Measurements from ENCODE around the gene LRRC4C. TPM values are rescaled to one million over a fixed set of nuclear protein-coding genes. Genes with fewer than 3 reads are reported as not detected.
A peak's percentile ranks its signal among the peaks of the same experiment; 100 is the strongest.

Gene LRRC4C
- total RNA-seq, 1 donor from 2014 or later = 2.2 TPM

DNA sequence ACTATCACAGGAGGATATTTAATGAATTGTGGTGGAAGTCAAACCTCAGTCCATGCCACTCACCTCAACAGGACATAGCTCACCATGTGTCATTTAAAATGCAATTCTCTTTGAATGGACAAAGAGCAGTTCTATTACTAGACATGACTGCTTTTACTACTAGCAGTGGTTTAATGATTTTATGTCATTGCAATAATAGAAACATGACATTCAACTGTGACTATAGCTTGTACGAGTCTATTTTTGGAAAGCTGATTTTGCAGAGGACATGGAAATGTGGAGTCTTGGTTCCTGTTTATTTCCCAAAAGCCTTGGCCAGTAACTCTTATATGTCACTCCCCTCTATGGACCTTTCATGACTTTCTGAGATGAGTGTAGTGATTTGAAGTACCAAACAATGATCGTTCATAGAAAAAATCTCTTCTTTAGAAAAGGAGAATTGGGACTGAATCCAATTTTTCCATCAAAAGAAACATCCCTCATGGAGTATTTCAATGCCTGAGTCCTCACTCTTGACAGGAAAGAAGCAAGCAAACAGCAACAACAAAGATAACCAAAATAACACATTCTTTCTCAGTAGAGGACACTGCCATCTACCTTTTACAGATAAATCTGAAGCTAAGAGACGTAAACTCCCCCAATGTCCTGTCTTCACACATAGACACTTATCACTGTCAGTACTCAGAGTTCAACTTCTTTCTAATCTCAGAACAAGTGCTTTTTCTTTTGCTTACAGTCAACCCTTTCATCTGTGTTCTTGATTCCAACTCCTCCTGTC lies 233.4 kb downstream of the LRRC4C start:
- TF ChIP-seq, protein P1, sequence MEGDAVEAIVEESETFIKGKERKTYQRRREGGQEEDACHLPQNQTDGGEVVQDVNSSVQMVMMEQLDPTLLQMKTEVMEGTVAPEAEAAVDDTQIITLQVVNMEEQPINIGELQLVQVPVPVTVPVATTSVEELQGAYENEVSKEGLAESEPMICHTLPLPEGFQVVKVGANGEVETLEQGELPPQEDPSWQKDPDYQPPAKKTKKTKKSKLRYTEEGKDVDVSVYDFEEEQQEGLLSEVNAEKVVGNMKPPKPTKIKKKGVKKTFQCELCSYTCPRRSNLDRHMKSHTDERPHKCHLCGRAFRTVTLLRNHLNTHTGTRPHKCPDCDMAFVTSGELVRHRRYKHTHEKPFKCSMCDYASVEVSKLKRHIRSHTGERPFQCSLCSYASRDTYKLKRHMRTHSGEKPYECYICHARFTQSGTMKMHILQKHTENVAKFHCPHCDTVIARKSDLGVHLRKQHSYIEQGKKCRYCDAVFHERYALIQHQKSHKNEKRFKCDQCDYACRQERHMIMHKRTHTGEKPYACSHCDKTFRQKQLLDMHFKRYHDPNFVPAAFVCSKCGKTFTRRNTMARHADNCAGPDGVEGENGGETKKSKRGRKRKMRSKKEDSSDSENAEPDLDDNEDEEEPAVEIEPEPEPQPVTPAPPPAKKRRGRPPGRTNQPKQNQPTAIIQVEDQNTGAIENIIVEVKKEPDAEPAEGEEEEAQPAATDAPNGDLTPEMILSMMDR (IDR thresholded peaks at IDR 0.05) = no peak
- Histone ChIP-seq H3K27me3 (no peaks in the 10 kb centered on the region), H3K27ac (no peak overlapping the region), H3K9me3 (no peaks in the 10 kb centered on the region), H3K4me3 (no peak overlapping the region), H3K4me1 (no peaks in the 10 kb centered on the region), H3K36me3 (no peaks in the 10 kb centered on the region)
- no peak for ATAC-seq
- DNase-seq = no peak
- intact Hi-C loops (cut with DNase I) = no loop called here

DNA sequence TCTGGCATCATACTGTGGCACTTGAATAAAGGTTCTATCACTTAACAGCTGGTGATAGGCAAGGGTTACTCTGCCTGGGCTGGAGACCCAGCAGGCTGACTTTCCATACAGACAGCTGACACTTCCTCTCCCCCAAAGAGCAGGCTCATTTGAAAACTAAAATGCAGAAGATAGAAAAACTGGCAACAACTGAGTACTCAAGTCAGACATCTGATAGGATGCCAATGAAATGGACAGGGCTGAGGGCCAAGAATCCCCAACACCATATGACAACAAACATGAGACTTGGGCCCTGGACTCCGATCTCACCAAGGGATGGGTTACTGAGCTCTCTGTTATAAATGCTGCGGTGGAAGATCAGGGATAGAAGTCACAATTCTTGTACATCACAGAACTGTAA lies 237.2 kb downstream of the LRRC4C start:
- ATAC-seq (no peak), DNase-seq (no peak)
- no peaks in the 10 kb centered on the region for H3K27me3 ChIP-seq
- intact Hi-C loops (cut with DNase I) = no loop called here
- H3K4me3 ChIP-seq = no peak overlapping the region
- H3K4me1 ChIP-seq = no peaks in the 10 kb centered on the region
- TF ChIP-seq, protein P1 (IDR thresholded peaks at IDR 0.05) = no peak
- no peaks in the 10 kb centered on the region for H3K36me3 ChIP-seq
- no peaks in the 10 kb centered on the region for H3K9me3 ChIP-seq
- H3K27ac ChIP-seq = no peak overlapping the region

DNA sequence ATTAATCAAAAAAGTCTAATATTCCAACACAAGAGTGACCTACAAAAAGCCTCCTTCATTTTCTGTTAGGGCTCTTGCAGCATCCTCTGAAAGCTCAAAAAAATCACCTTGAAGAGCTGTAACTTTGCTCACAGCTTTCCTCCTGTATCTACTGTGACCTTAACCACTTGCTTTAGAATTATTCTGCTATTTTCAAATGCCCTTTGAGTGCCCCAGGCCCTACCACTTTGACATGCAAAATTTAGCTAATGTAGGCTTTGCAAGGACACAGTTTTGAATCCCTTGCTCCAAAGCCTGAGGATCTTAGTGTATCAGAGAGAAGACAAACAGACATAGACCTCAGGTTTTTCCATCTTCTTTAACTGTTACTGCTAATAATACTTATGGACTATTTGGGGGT lies 253.1 kb downstream of the LRRC4C start:
- TF ChIP-seq, protein P1 (IDR thresholded peaks at IDR 0.05) = no peak
- Histone ChIP-seq H3K4me1 (no peaks in the 10 kb centered on the region), H3K27ac (no peak overlapping the region), H3K4me3 (no peak overlapping the region), H3K9me3 (no peaks in the 10 kb centered on the region), H3K27me3 (no peaks in the 10 kb centered on the region), H3K36me3 (no peaks in the 10 kb centered on the region)
- DNase-seq = no peak
- no peak for ATAC-seq
- intact Hi-C loops (cut with DNase I) = no loop called here

DNA sequence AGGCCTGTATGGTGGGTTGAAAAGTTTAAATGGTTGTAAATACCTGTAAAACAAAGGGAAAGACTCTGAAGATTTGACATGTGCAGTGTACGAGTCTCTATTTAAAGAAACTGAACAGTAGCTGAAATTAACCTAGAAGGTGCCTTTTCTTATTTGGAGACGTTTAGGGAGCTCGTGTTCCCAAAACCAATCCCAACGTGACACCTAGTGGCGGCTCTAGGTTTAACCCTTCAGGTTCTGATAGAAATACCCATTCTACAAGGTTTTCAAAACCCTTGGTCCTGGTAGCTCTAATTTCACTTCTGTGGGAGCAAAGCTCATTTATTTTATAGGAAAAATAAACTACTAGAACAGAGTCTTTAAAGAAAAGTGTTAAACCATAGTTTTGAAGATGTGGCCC lies 258.3 kb downstream of the LRRC4C start:
- H3K4me3 ChIP-seq = no peak overlapping the region
- no peaks in the 10 kb centered on the region for H3K27me3 ChIP-seq
- DNase-seq = no peak
- TF ChIP-seq, protein P1 (IDR thresholded peaks at IDR 0.05) = peak; percentile 30
- intact Hi-C loops (cut with DNase I) = no loop called here
- no peak overlapping the region for H3K27ac ChIP-seq
- no peaks in the 10 kb centered on the region for H3K36me3 ChIP-seq
- ATAC-seq = peak; percentile 26
- H3K9me3 ChIP-seq = no peaks in the 10 kb centered on the region
- no peaks in the 10 kb centered on the region for H3K4me1 ChIP-seq

DNA sequence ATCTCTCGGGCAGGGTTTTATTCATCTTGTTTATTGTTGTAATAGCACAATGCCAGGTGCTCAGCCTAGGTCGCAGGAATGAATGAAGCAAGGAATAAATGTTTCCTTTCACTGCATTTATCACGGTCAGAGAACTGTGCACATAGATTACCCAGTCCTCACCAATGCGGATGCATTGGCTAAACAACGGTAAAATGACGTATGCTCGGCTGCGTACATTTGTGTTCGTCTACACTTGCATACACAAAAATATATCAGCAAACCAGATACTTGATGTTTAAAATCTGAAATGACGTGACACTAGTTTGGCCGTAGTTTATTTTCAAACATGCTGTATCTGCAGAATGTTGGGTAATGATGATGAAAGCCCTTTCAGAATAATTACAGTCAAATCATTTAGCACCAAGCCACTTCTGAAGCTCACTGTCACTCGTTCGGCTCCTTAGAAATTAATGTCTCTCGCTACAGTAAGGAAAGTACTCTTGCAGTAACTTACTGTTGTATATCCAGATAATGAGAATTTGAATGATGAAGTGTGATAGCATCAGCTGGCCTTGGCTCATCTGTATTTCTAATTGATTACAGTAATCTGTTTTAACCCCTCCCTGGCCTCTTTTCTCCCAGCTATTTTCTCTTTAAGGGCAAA lies 268.9 kb downstream of the LRRC4C start:
- no peak for DNase-seq
- intact Hi-C loops (cut with DNase I) = no loop called here
- Histone ChIP-seq H3K4me3 (no peak overlapping the region), H3K9me3 (no peaks in the 10 kb centered on the region), H3K27ac (no peak overlapping the region), H3K27me3 (no peaks in the 10 kb centered on the region), H3K36me3 (no peaks in the 10 kb centered on the region), H3K4me1 (no peaks in the 10 kb centered on the region)
- TF ChIP-seq, protein P1 (IDR thresholded peaks at IDR 0.05) = no peak
- ATAC-seq = no peak

Measured in upper lobe of right lung (tissue), 1 donor.